DMS153 (cell line): ENCODE data around the gene SPACA6.
"Not testable (repeated sequence)": the region's sequence is repeated elsewhere in the genome, so short reads cannot be mapped to it uniquely, and the experiment has no call there.

Source experiments
- DNase-seq: peaks from one replicate; lab custom pipeline; 2025; lab: John Stamatoyannopoulos, UW

The SPACA6 gene

GRCh38 chr19:51737924-51738323 lies 44.8 kb downstream of the SPACA6 start:
- DNase-seq = no peak

- DNase-seq = not testable (repeated sequence)
Observed at GRCh38 chr19:51738523-51738922, 45.4 kb downstream of the SPACA6 start.

- DNase-seq = no peak
Observed at GRCh38 chr19:51739466-51740213, 46.5 kb downstream of the SPACA6 start.

GRCh38 chr19:51740356-51740755 lies 47.2 kb downstream of the SPACA6 start:
- no peak for DNase-seq

GRCh38 chr19:51742789-51743188 lies 49.7 kb downstream of the SPACA6 start:
- no peak for DNase-seq

GRCh38 chr19:51743405-51743804 lies 50.3 kb downstream of the SPACA6 start:
- DNase-seq = no peak

- DNase-seq = no peak
Observed at GRCh38 chr19:51746731-51747130, 53.6 kb downstream of the SPACA6 start.

GRCh38 chr19:51749979-51750378 lies 56.8 kb downstream of the SPACA6 start:
- DNase-seq = no peak

- no peak for DNase-seq
Observed at GRCh38 chr19:51750400-51751094, 57.4 kb downstream of the SPACA6 start.

GRCh38 chr19:51751655-51752054 lies 58.5 kb downstream of the SPACA6 start, which contains the start of gene FPR1:
Gene FPR1 (minus strand): TSS chr19:51751878. CDS start chr19:51746994, 4,884 bp downstream.
- DNase-seq = no peak

GRCh38 chr19:51754109-51754508 lies 61.0 kb downstream of the SPACA6 start:
- no peak for DNase-seq

- no peak for DNase-seq
Observed at GRCh38 chr19:51754770-51755169, 61.6 kb downstream of the SPACA6 start.
